Muscle layer of colon (tissue), 2 donors: ENCODE data around the gene MS4A7.

ENCODE experiments used
- H3K27ac ChIP-seq: one replicate; pipeline ENCODE4 v1.7.0; 2013; ENCODE audit warnings: low read depth, mild to moderate bottlenecking, low read length, moderate library complexity
- H3K27me3 ChIP-seq, 2 donors: one replicate each; pipeline ENCODE4 v1.7.0; 2013; ENCODE audit warnings: low read length in 2 of 2, mild to moderate bottlenecking in 2 of 2; ENCODE audit not compliant: insufficient read depth in 2 of 2, control insufficient read depth in 1 of 2
- H3K36me3 ChIP-seq: one replicate; pipeline ENCODE4 v1.7.0; 2013; ENCODE audit warnings: mild to moderate bottlenecking, low read length; ENCODE audit not compliant: insufficient read depth
- H3K4me1 ChIP-seq: one replicate; pipeline ENCODE4 v1.7.0; 2013; ENCODE audit warnings: mild to moderate bottlenecking, low read length; ENCODE audit not compliant: insufficient read depth
- H3K4me3 ChIP-seq, 2 donors: one replicate each; pipeline ENCODE4 v1.7.0; 2013; ENCODE audit warnings: low read length in 2 of 2, low read depth in 1 of 2, mild to moderate bottlenecking in 1 of 2, moderate library complexity in 1 of 2
- H3K9ac ChIP-seq: one replicate; pipeline ENCODE4 v1.7.0; 2013; ENCODE audit warnings: low read length
- H3K9me3 ChIP-seq: one replicate; pipeline ENCODE4 v1.7.0; 2013; ENCODE audit warnings: mild to moderate bottlenecking, low read length
- donor health status: abdominal sarcoma.
- donor health status: Adenocarcinoma of cecum.

Gene MS4A7

DNA sequence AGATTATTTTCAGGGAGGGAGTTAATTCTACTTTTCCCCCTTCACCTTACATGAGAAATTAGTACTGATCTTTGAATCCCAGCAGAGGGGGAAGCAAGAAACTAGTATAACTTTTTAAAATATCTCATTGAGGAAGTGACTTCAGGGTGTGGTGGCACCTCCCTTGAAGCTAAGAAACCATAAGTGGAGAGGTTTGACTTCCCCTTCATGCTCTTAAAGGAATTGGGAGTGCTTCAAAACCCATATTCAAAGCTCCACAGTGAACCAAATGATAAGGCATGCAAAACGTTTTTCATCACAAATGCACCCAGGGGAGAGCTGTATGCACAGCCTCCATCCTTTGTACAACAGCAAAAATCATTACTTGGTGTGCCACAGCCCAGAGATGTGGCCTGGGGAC, 18.5 kb downstream of the MS4A7 start:
- Histone ChIP-seq H3K27ac (no peak overlapping the region), H3K9me3 (no peaks in the 10 kb centered on the region), H3K9ac (no peak overlapping the region), H3K27me3 (no peaks in the 10 kb centered on the region), H3K36me3 (no peaks in the 10 kb centered on the region), H3K4me1 (no peaks in the 10 kb centered on the region), H3K4me3 (no peak overlapping the region)

DNA sequence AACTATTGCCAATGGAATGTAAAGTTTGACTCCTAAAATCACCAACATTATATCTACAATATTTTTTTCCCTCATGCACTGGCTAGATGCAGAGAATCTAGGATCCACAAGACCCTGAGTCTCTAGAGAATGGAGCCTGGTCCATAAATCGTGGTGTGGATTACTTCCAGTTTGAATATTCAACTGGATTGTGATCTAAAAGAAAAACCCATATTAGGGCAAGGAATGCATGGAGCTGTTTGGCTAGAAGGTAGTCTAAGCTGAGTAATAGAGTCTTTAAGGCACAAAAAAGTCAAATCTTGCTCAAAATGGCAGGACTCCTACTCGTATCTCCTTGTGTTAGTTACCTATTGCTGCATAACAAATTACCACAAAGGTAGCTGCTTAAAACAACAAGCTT, 41.7 kb downstream of the MS4A7 start:
- H3K4me1 ChIP-seq: no peaks in the 10 kb centered on the region
- H3K27ac ChIP-seq: no peak overlapping the region
- H3K9ac ChIP-seq: no peak overlapping the region
- H3K36me3 ChIP-seq: no peaks in the 10 kb centered on the region
- H3K27me3 ChIP-seq: no peaks in the 10 kb centered on the region
- H3K4me3 ChIP-seq: no peak overlapping the region
- no peaks in the 10 kb centered on the region for H3K9me3 ChIP-seq

DNA sequence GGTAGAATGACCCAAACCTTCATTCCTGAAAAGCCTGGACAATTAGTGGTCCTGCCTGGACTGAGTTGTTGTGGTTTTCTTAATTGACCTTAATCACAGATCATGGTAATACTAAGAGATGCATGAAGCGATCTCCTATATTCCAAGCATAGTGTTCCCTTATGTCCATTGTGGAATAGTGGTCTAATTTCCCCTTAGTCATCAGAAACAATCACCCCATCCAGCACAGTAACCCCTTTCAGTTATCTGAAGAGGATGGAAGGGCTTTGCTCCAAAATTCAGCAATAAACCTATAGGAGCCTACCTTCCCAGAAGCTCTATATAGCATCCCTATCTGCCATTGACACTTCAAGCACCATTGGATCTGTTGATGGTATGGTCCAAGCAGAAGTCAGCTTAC, 44.3 kb downstream of the MS4A7 start:
- Histone ChIP-seq H3K9ac (no peak overlapping the region), H3K27ac (no peak overlapping the region), H3K9me3 (no peaks in the 10 kb centered on the region), H3K4me1 (no peaks in the 10 kb centered on the region), H3K27me3 (no peaks in the 10 kb centered on the region), H3K4me3 (no peak overlapping the region), H3K36me3 (no peaks in the 10 kb centered on the region)

DNA sequence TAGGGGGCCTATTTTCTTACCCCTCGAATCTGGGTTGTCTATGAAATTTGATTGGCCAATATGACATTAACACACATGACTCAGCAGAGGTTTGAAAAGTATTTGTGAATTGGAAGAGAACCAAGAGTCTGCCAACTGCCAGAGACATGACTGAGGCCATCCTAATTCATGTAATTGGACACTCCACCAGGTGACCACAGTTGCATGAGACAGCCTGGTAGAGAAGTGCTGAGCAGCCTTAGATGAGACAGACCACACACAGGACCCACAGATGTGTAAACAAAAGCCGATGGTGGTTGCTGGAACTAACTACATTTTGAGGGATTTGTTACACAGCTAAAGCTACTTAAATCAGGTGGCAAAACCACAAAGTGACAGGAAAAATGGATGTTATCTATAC, 50.2 kb downstream of the MS4A7 start:
- Histone ChIP-seq H3K4me1 (no peaks in the 10 kb centered on the region), H3K27ac (no peak overlapping the region), H3K9me3 (no peaks in the 10 kb centered on the region), H3K27me3 (no peaks in the 10 kb centered on the region), H3K36me3 (no peaks in the 10 kb centered on the region), H3K9ac (no peak overlapping the region), H3K4me3 (no peak overlapping the region)

DNA sequence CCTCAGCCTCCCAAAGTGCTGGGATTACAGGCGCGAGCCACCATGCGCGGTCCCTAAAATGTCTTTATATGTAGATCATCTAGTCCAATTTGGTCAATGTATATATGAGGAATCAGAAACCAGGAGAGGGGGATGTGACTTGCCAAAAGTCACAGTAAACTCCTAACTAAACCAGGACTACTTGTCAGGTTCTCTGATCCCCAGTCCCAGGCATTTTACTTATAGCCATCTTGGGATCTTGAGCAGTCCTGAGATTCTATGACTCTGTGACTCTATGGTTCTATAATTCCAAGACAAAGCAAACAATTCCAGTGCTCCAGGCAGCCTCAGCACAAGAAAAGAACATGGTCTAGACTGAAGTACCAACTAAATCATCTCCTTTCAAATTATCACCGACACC, 50.9 kb downstream of the MS4A7 start, which contains the start of gene MS4A5:
MS4A5 (plus strand) TSS at position 301 of the 400 bp plus-strand sequence. CDS start 103 bp downstream, outside the sequence.
- H3K36me3 ChIP-seq: no peaks in the 10 kb centered on the region
- H3K9ac ChIP-seq: no peak within 1 kb of the TSS
- H3K9me3 ChIP-seq: no peaks in the 10 kb centered on the region
- H3K27ac ChIP-seq: no peak within 1 kb of the TSS
- H3K4me1 ChIP-seq: no peaks in the 10 kb centered on the region
- no peak within 1 kb of the TSS for H3K4me3 ChIP-seq
- H3K27me3 ChIP-seq: no peaks in the 10 kb centered on the region

GRCh38 chr11:60431251-60431650, 52.9 kb downstream of the MS4A7 start:
- Histone ChIP-seq H3K36me3 (no peaks in the 10 kb centered on the region), H3K27ac (no peak overlapping the region), H3K9me3 (no peaks in the 10 kb centered on the region), H3K9ac (no peak overlapping the region), H3K4me3 (no peak overlapping the region), H3K27me3 (no peaks in the 10 kb centered on the region), H3K4me1 (no peaks in the 10 kb centered on the region)

DNA sequence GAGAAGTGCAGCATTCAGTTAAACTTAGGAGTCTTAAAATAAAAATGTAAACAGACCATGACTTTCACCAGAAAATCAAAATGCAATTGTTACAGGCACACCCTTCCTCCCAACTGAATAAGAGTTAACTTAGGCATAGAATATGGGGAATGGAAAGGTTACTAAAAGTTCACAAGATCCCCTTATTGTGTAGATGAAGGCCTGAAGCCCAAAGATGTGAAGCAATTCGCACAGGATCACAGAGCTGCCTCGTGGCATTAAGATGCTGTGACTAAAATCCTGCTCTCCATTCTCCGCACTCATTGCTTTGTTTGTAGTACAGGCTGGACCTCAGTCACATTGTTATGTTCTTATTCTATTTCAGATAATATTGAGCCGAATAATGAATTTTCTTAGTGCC, 55.1 kb downstream of the MS4A7 start:
- Histone ChIP-seq H3K4me3 (no peak overlapping the region), H3K27ac (no peak overlapping the region), H3K9ac (no peak overlapping the region), H3K27me3 (no peaks in the 10 kb centered on the region), H3K9me3 (no peaks in the 10 kb centered on the region), H3K36me3 (no peaks in the 10 kb centered on the region), H3K4me1 (no peaks in the 10 kb centered on the region)
